Measurements from ENCODE around the gene NPTX2. TPM values are rescaled to one million over a fixed set of nuclear protein-coding genes. Genes with fewer than 3 reads are reported as not detected.

NPTX2 gene
- total RNA-seq, 2 donors from 2014 or later = 3.8 to 6.7 TPM

DNA sequence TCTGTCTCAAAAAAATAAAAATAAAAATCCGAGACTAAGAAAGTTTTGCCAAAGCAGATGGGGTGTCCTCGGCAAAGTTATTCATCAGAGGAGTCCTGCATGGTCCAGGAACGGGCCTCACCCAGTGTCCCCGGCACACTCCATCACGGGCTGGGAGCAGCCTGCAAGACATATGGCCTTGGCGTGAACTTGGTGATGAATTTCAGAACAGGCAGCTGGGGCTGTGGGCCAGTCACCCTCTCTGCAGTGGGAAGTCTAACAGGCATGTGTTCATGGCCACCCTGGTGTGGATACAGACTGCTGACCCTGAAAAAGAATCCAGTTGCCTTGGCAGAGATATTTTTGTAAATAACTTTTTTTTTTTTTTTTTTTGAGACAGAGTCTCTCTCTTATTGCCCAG, 34.7 kb downstream of the NPTX2 start:
- Histone ChIP-seq H3K27ac (no peak overlapping the region), H3K4me1 (no peaks in the 10 kb centered on the region), H3K9me3 (peaks cover 0 to 8% of the 10 kb centered on the region in 2 donors), H3K27me3 (no peaks in the 10 kb centered on the region), H3K4me3 (no peak overlapping the region), H3K36me3 (no peaks in the 10 kb centered on the region)
- TF ChIP-seq, protein P1, sequence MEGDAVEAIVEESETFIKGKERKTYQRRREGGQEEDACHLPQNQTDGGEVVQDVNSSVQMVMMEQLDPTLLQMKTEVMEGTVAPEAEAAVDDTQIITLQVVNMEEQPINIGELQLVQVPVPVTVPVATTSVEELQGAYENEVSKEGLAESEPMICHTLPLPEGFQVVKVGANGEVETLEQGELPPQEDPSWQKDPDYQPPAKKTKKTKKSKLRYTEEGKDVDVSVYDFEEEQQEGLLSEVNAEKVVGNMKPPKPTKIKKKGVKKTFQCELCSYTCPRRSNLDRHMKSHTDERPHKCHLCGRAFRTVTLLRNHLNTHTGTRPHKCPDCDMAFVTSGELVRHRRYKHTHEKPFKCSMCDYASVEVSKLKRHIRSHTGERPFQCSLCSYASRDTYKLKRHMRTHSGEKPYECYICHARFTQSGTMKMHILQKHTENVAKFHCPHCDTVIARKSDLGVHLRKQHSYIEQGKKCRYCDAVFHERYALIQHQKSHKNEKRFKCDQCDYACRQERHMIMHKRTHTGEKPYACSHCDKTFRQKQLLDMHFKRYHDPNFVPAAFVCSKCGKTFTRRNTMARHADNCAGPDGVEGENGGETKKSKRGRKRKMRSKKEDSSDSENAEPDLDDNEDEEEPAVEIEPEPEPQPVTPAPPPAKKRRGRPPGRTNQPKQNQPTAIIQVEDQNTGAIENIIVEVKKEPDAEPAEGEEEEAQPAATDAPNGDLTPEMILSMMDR (IDR thresholded peaks at IDR 0.05) = no peak
- DNase-seq (ENCODE audit: low spot score) = no peak

DNA sequence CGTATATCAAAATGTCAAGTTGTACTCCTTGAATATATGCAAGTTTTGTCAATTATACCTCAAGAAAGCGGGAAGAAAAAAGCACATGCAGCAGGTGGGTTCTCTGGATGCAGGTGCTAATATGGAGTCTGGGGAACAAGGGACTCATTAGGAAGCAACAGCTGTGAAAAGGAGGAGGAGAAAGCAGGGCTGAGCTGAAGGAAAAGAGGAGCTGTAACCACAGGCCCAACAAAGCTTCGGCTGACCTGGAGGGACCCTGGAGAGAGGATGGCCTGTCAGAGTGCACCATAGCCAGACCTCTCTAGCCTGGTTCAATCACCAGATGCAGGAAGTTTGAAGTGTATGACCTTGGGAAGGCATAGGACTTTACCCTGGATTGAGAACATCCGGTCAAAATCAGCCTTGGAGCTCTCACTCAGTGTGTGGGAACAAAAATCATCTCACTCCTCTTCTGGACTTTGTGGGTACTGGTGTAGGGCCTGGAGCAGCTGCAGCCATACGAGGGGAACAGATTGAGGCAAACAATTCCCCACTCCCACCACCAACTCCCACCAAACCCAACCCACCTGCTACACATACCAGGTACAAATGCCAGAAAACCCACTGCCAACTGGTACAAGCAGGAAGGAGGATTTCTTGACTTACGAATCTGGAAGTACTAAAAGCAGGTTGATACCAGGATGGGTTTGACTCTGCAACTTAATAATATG, 36.7 kb downstream of the NPTX2 start:
- Histone ChIP-seq H3K27ac (no peak overlapping the region), H3K4me3 (no peak overlapping the region), H3K4me1 (no peaks in the 10 kb centered on the region), H3K9me3 (peaks cover 0 to 8% of the 10 kb centered on the region in 2 donors), H3K36me3 (no peaks in the 10 kb centered on the region), H3K27me3 (no peaks in the 10 kb centered on the region)
- TF ChIP-seq, protein P1 (IDR thresholded peaks at IDR 0.05) = no peak
- no peak for DNase-seq (ENCODE audit: low spot score)

DNA sequence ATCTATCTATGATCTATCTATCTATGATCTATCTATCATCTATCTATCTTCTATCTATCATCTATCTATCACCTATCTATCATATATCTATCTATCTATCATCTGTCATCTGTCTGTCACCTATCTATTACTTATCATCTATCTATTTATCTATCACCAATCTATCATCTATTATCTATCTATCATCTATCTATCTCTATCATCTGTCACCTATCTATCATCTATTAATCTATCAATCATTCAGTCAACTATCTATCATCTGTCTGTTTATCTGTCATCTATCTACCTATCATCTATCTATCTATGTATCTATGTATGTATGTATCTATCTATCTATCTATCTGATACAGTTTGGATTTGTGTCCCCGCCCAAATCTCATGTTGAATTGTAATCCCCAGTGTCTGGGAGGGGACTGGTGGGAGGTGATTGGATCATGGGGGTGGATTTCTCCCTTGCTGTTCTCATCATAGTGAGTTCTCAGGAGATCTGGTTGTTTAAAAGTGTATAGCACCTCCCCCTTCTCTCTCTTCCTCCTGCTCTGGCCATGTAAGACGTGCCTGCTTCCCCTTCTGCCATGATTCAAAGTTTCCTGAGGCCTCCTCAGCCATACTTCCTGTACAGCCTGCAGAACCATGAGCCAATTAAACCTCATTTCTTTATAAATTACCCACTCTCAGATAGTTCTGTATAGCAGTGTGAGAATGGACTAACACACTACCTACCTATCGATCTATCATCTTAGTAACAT, 37.6 kb downstream of the NPTX2 start:
- no peaks in the 10 kb centered on the region for H3K36me3 ChIP-seq
- no peak for DNase-seq (ENCODE audit: low spot score)
- no peak overlapping the region for H3K4me3 ChIP-seq
- peaks cover 0 to 1% of the 10 kb centered on the region in 2 donors for H3K9me3 ChIP-seq
- H3K27me3 ChIP-seq = no peaks in the 10 kb centered on the region
- H3K4me1 ChIP-seq = no peaks in the 10 kb centered on the region
- TF ChIP-seq, protein P1 (IDR thresholded peaks at IDR 0.05) = no peak
- H3K27ac ChIP-seq = no peak overlapping the region

DNA sequence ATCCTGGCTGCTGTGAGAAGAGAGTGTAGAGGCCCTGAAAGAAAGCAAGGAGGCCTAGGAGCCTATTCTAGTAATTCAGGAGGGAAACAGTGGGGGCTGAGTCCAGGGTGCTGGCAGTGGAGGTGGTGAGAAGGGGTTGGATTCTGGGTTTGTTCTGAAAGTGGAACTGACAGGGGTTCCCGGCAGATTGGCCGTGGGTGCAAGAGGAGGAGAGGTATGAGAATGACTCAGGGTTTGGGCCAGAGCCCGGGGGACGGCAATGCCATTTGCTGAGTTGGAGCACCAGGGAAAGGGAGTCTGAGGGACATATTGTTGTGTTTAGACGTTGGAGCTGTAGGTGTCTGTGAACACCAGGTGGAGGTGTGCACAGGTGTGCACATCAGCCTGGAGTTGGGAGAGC, 38.5 kb downstream of the NPTX2 start:
- TF ChIP-seq, protein P1 (IDR thresholded peaks at IDR 0.05) = no peak
- Histone ChIP-seq H3K4me1 (no peaks in the 10 kb centered on the region), H3K27ac (no peak overlapping the region), H3K27me3 (no peaks in the 10 kb centered on the region), H3K36me3 (no peaks in the 10 kb centered on the region), H3K4me3 (no peak overlapping the region), H3K9me3 (no peaks in the 10 kb centered on the region)
- no peak for DNase-seq (ENCODE audit: low spot score)

DNA sequence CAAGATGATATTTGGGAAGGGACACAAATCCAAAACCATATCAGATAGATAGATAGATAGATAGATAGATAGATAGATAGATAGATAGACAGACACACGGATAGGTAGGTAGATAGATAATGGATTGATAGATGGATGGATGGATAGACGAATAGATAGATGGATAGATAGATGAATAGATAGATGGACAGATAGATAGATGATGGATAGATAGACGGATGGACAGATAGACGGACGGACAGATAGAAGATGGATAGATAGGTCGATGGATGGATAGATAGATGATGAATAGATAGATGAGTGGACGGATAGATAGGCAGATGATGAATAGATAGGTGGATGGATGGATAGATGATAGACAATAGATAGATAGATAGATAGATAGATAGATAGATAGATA, 39.8 kb downstream of the NPTX2 start:
- peaks cover 0 to under 1% of the 10 kb centered on the region in 2 donors for H3K9me3 ChIP-seq
- H3K4me1 ChIP-seq = no peaks in the 10 kb centered on the region
- no peak overlapping the region for H3K4me3 ChIP-seq
- no peak for DNase-seq (ENCODE audit: low spot score)
- TF ChIP-seq, protein P1 (IDR thresholded peaks at IDR 0.05) = no peak
- no peak overlapping the region for H3K27ac ChIP-seq
- H3K27me3 ChIP-seq = no peaks in the 10 kb centered on the region
- H3K36me3 ChIP-seq = no peaks in the 10 kb centered on the region
